Kidney capillary endothelial cell (primary cell): Measurements from ENCODE around the gene OTUD3.
"Not testable (repeated sequence)": the region's sequence is repeated elsewhere in the genome, so short reads cannot be mapped to it uniquely, and the experiment has no call there.

Experiments
- DNase-seq: peaks from one replicate; pipeline ENCODE4 v3.0.0-alpha.2; 2018; ENCODE audit warnings: low spot score

Gene OTUD3

DNA sequence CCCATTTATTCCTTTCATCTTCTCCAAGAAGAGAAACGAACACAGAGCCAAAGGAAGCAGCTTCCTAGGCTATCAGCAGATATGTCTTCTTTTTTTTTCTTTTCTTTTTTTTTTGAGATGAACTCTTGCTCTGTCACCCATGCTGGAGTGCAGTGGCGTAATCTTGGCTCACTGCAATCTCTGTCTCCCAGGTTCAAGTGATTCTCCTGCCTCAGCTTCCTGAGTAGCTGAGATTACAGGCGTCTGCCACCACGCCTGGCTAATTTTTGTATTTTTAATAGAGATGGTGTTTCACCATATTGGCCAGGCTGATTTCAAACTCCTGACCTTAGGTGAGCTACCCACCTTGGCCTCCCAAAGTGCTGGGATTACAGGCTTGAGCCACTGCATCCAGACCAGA lies 13.6 kb upstream of the OTUD3 start:
- not testable (repeated sequence) for DNase-seq

DNA sequence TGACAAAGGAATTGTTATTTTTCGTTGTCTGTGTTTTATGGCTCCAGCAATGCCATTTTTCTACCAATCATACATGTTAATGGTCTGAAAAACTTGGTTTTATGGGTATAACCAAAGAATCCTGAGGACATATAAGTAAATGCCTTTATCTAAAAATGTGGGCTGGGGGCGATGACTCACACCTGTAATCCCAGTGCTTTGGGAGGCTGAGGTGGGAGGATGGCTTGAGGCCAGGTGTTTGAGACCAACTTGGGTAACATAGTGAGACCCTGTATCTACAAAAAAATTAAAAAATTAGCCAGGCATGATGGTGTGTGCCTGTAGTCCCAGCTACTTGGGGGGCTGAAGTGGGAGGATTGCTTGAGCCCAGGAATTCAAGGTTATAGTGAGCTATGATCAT lies 12.7 kb upstream of the OTUD3 start:
- DNase-seq: not testable (repeated sequence)

DNA sequence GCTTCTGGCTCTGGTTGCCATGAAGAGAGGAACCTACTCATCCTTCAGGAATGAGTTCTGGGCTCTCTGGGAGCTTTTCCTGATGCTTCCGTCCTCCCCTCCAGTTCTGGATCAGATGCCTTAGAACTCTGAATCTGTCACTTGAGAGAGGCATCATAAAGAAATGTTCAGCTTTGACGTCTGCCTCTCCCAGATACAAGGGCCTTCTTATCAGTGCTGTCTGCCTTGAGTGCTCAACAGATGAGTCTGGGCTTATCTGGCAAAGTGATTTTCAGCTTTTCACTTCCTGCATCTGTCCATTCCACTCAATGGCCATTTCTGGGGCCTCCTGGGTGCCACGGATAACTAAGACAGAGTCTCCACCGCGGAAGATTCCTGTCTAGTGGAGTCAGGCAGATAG lies 12.3 kb upstream of the OTUD3 start:
- no peak for DNase-seq

DNA sequence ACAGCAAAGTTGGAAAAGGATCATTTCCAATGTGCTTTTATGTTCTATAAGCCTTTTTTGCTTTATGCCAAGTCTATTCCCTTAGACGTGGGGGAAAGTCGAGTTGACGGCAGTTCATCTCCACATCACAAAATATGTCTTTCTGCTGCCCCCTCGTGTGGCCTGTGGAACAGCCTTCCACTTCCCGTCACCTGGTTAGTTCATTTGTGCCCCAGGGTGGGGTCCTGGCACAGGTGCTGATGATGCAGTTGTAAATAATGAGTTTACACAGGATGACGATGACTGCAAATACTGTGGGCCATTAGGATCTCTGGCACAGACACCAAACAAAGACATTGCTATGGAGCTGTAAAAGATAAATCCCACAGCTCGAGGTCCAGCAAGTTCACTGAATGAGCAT lies 10.0 kb upstream of the OTUD3 start:
- DNase-seq: no peak

DNA sequence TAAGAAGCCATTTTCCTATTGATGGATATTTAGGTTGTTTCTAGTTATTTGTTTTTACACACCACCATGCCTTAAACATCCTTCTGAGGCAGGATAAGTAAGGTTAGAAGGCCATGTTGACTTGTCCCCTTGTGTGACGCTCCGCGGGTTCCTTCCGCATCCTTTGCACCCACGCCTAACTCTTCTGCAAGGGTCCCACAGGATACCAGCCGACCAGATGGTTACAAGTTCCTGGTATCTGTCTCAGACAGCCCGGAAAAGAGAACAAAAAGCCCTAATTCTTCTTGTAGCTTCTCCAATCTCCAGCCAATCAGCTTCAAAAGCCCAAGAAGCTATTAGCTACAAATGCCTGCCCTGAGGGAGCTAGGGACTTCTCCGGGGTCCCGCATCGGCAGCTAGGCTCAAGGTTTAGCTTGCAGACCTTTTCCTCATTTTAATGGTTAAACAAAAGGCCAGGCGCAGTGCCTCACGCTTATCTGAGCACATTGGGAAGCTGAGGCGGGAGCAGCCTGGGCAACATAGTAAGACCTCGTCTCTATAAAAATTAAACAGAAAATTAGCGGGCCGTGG lies 4.9 kb upstream of the OTUD3 start:
- DNase-seq: no peak

DNA sequence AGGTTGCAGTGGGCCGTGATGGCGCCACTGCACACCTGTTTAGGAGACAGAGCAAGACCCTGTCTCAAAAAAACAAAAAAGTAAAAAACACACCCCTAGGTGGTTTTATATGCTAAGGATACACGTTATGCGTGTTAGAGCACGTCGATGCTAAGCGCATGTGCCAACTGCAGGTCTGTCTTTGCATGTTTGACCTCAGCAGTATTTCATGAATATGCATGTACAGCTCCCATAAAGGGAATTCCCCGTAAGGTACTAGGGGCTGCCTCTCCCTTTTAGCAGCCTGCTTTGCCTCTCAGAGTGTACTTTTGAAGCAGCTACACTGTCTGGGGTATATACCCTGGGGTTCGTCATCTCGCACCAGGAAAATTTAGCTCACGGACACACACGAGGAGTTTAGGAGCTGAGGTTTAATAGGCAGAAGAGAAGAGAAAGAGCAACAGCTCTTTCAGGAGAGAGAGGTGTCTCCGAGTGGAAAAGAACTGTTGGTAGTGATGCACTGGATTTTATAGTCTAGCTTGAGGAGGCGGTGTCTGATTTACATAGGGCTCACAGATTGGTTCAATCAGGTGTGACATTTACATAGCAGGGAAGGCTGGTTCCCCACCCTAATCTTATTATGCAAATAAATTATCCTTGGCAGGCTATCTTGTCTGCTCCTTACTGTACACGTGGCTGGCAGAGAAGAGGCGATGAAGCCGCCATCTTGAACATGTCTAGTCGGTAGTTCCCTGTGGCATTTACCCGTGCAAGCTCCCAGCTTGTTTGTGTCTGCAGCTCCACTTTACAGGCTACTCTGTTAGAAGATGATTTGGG lies 4.2 kb upstream of the OTUD3 start:
- DNase-seq: no peak

DNA sequence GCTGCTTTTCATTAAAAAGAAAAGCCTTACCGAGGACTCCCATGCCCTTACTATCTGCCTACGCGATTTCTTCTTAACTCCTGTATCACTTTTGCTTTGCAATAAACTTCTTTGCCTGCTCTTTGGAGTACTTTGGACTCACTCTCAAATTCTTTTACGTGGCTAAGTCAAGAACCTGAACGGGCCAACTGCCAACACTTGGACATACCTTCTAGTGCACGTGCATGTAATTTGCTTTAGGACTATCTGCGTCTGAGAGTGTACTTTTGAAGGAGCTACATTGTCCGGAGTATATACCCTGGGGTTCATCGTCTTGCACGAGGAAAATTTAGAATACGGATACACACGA lies 3.6 kb upstream of the OTUD3 start:
- DNase-seq: no peak

DNA sequence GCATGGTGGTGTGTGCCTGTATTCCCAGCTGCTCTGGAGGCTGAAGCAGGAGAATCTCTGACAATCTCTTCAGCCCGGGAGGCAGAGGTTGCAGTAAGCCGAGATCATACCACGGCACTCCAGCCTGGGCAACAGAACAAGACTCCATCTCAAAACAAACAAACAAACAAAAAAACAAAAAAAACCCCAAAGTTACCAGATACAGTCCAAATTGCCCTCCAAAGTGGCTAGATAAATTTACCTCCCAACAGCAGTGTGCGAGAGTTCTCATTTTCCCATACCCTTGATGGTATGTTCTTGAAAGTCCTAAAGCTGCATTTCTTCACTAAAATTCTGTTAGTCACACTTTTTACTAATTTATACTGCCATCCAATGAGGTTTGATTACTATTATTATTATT lies 3.0 kb upstream of the OTUD3 start:
- DNase-seq: no peak

DNA sequence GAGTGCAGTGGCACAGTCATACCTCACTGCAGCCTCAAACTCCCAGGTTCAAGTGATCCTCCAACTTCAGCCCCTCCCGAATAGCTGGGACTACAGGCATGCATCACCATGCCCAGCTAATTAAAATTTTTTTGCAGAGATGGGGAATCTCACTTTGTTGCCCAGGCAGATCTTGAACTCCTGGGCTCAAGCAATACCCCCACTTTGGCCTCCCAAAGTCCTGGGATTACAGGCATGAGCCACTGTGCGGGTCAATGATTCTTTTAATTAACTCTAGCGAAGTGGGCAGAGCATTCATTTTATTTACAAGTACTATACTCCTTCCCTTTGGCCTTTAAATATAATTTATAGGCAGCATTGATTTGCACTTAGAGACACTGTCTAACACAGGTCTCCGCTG lies 2.5 kb upstream of the OTUD3 start:
- DNase-seq: no peak

DNA sequence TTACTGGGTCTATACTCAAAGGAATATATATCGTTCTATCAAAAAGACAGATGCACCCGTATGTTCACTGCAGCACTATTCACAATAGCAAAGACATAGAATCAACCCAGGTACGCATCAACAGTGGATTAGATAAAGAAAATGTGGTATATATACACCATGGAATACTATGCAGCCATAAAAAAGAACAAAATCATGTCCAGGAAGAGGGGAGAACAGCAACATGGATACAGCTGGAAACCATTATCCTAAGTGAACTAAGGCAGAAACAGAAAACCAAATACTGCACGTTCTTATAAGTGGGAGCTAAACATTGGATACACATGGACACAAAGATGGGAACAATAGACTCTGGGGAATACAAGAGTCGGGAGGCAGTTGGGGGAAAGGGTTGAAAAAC lies 1.4 kb upstream of the OTUD3 start:
- not testable (repeated sequence) for DNase-seq

DNA sequence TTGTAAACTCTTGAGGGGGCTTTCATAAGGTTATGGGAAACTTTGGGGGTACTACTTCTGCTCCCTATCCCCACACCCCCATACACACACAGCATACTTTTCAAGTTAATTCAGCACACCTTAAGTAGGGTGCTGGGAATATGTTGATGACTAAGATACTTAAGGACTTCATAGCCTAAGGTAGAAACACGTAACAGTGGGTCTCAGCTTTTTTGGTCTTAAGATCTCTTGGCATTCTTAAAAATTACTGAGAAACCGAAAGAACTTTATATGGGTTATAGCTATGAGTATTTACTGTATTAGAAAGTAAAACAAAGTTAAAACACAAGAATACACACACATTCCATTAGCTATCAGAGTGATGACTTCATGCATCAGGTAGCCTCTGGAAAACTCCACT lies 2.1 kb downstream of the OTUD3 start:
- no peak for DNase-seq

DNA sequence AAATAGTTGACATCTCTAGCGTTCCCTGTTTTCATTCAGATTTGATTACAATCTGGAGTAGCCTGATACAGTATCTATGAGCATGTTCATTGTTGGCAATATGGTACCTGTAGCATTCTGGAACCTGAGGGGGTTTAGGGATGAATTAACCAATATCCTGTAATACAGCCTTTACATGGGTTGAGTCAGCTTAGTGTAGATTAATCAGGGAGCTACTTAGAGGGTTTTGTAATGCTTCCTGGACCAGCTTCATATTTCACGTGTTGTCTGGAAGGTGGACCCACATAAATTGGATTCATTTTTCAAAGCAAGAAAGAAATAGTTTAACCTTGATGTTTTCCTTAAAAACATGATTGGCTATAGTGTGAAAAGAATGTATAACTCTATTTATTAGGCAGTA lies 3.6 kb downstream of the OTUD3 start:
- DNase-seq: no peak

DNA sequence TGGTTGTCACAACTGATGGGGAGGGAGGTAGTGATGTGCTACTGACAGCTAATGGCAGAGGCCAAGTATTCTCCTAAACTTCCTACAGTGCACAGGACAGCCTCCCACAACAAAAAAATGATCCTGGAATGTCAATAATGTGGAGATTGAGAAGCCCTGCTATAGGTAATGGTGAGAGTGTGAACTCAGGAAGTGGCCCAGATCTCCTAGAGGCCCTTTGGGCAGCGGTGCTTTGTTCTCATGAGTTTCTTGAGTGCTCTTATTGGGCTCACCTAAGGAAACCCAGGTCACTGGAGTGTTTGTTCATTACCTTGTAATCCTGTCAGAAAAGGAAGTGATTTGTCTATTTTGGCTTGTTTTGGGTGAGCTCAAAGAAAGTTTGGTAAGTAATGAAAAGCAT lies 5.9 kb downstream of the OTUD3 start:
- DNase-seq: no peak

DNA sequence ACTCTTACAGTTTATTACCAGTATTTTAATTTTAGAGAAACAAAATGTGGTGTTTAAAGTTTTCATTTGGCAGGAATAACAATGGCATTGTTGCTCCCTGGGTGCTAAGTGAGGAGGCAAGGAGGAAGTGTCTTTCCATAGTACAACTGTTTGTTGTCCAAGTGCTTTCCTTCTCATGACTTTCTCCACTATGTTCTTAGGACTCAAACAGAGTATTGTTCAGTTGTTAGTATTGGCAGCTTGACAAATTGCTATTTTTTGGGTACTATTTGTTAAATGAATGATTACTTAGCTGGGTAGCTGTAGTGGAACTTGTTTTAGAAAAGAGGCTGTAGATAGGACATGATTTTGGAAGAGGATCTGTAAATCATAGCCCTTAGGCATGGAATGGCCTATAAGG lies 7.5 kb downstream of the OTUD3 start:
- DNase-seq: no peak

DNA sequence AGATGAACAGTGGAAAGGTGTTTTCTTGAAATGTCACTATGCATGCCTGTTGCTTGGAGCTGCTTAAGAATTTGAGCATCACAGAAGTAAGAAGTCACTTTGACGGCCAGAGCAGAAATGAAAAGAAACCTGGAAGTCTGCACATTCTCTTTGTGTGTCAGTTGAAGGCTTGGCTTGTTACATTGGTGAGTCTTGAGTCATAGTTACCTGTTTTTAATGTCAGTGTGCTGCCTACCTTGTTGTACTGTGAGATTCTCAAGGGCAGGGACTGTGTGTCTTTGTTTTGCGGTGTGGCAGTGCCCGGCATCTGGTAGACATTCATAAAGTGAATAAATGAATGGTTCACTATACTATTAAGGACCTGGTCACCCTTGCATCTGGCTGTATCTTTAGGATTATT lies 9.9 kb downstream of the OTUD3 start:
- DNase-seq: no peak

DNA sequence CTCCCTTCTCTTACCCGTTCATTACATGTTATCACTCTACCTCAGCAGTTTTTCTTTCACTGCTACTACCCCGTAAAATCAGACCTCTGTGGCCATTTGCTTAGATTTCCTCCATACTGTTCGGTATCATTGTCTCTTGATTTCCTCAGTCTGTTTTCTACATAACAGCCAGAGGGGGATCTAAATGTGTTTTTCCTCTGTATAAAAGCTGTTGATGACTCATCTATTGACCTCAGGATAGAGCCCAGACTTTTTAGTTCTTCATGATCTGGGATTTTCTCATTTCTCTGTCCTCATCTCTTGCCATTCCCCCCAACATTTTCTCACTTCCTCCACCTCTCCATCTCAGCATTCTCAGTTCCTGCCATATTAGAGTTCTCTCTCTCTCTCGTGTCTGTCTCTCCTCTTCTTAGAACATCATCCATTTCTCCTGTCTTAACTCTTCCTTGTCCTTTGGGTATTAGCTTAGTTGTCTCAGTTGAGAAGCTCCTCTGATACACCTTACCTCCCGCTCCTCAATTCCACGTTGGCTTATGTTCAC lies 10.5 kb downstream of the OTUD3 start:
- DNase-seq: peak; percentile 31

DNA sequence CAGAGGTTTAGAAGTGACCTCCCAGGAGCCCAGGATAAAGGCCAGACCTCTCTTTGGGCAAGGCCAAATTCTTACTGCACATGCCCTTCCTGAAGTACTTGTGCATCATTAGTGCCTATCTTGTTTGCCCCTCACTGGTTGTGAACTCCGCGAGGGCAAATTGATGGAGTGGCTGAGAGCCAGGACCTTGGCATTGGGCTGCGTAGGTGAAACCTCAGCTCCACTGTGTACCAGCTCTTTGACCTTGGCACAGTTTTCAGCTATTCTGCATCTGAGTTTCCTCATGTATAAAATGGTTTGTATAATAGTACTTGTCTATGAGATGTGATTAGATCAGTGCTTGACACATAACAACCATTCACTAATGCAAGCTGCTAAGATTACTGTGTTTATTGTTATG lies 11.5 kb downstream of the OTUD3 start:
- DNase-seq: no peak

DNA sequence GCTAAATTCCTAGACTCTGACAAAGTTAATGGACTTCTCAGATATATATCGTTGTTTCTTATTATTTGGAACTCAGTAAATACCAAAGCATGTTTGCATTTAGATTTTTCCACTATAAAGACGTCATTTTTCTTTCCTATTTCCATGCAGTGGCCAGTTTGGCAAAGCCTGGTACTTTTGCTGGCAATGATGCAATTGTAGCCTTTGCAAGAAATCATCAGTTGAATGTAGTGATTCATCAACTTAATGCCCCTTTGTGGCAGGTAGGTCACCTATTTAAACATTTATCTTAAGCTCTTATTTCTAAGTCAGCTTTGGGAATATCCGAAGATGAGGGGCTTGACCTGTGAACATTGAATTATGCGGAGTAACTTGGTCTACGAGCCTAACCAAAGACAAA lies 12.0 kb downstream of the OTUD3 start:
- no peak for DNase-seq

DNA sequence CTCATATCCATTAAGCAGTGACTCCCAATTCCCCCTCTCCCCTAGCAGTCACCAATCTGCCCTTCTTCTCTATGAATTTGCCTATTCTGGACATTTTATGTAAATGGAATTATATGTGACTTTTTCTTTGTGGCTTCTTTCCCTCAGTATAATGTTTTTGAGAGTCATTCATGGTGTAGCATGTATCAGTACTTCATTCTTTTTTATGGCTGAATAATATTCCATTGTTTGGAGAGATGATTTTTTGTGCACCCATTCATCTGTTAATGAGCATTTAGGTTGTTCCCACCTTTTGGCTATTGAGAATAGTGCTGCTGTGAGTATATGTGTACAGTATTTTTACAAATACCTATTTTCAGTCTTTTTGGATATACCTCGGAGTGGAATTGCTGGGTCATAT lies 19.5 kb downstream of the OTUD3 start:
- DNase-seq: no peak

DNA sequence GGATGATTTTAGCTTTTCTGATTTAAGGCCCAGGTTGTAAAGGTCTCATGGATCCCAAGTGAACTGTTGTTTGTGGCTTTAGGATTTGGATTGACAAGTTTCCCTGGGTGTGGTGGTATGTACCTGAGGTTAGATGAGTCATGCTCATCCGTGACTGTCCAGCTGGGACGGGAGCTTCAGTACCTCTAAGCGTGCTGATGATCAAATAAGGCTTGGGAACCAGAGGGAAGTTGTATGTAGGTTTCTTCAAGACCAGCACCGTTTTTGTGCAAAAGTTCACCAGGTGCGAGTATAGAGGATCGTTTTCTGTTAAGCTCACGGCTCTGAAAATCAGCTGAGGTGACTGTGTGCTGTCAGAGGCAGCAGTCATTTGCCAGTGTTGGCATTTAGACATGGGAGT lies 21.4 kb downstream of the OTUD3 start:
- DNase-seq: no peak

DNA sequence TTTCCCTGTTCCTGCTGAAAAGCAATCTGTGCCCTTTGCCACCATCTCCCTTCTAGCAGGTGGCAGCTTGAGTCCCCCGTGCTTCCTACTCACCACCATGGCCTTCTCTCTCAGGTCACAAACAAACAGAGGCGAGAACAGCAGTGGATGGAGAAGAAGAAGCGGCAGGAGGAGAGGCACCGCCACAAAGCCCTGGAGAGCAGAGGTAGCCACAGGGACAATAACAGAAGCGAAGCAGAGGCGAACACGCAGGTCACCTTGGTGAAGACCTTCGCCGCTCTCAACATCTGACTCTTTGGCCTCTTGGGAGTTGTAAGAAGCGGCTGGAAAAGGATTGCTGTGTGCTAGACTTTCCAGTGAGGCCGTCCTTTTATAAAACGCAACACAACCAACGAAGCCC lies 25.3 kb downstream of the OTUD3 start:
- DNase-seq: no peak

DNA sequence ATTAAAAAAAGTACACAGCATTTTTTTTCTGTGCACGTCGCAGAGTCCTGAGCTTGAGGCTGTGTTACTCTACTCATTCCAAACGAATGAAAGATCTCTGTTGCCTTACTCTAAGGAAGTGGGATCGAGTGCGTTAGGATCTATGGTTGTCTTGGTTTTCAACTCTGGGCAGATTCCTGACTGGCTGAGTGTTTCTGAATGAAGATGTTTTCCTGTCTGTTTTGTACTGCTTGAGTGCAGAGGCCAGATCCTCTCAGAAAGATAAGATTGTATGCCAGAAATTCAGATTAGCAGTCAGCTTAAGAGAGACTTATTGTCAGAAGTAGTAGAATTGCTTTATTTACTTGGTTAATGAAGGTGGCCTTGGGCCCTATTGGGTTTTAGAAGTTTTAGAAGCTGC lies 27.2 kb downstream of the OTUD3 start:
- no peak for DNase-seq

DNA sequence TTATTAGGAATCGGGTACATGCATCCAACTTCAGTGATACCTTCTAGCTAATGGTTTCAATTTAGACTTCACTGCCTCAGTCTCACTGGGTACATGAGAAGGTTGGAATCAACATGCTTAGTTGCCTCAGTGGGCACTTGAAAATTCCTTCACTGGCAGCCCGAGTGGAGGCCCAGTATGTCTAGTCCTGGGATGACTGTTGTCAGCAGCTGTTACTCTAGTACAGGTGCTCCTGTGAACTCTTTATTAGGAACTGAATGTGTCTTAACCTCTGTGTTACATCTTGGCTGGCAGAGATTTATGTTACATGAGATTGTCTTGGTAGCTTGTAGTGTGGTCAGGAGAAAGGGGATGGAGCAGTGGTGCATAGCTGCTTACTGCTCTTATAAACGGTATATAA lies 27.8 kb downstream of the OTUD3 start:
- DNase-seq: no peak

DNA sequence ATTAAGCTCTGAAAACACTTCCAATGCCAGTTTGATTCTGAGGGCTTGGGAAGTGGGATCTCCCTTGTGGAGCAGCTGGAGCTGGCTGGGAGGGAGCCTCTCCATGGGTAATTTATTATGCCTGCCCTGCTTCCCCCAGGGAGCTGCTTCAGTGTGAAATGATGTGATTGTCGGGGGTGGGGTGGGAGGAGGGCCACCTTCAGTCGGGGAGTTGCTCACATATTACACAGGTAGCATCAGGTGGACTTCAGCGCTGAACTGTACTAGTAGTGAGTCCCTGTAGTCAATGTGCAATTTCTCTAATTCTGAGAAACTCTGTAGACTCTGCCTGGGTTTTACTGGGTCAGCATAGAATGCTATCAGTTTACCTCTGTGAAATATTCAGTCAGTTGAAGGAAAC lies 28.5 kb downstream of the OTUD3 start:
- DNase-seq: no peak
